SK-N-SH treated with all-trans-retinoic acid at 6 μM for 48 hours (cell line): ENCODE data around the gene CAMK4.

ENCODE experiments used
- ATAC-seq: fragments of 200-7000 bp; cut with Tn5 transposase; 3 replicates; pipeline ENCODE4 v1.9.1; 2020; ENCODE audit warnings: mild to moderate bottlenecking, moderate library complexity
- ARNTL ChIP-seq: fragments of 450-650 bp; formaldehyde crosslinking; IDR thresholded peaks from 2 replicates; pipeline ENCODE4 v1.5.0; 2020; ENCODE audit warnings: low read depth, mild to moderate bottlenecking, moderate library complexity, borderline replicate concordance
- BACH2 ChIP-seq: fragments of 250-450 bp; sonication (Bioruptor Pico); IDR thresholded peaks from 2 replicates; pipeline ENCODE4 v1.9.0; 2021; ENCODE audit warnings: mild to moderate bottlenecking, borderline replicate concordance
- CREB5 ChIP-seq: fragments of 250-450 bp; sonication (Bioruptor Pico); IDR thresholded peaks from 2 replicates; pipeline ENCODE4 v1.5.1; 2020; ENCODE audit warnings: low read depth, mild to moderate bottlenecking, moderate library complexity
- CSDC2 ChIP-seq: fragments of 250-450 bp; sonication (Bioruptor Pico); IDR thresholded peaks from 2 replicates; pipeline ENCODE4 v1.5.0; 2020; ENCODE audit warnings: mild to moderate bottlenecking, moderate library complexity
- ESRRG ChIP-seq: fragments of 250-450 bp; sonication (Bioruptor Pico); IDR thresholded peaks from 2 replicates; pipeline ENCODE4 v1.6.1; 2021; ENCODE audit warnings: mild to moderate bottlenecking
- GLIS3 ChIP-seq: fragments of 250-450 bp; sonication (Bioruptor Pico); IDR thresholded peaks from 2 replicates; pipeline ENCODE4 v1.5.0; 2020; ENCODE audit warnings: mild to moderate bottlenecking, moderate library complexity
- ISL1 ChIP-seq: fragments of 250-450 bp; sonication (Bioruptor Pico); IDR thresholded peaks from 2 replicates; pipeline ENCODE4 v2.1.2; 2022; ENCODE audit warnings: mild to moderate bottlenecking, moderate library complexity
- PPARA ChIP-seq: fragments of 250-450 bp; sonication (Bioruptor Pico); IDR thresholded peaks from 2 replicates; pipeline ENCODE4 v1.5.0; 2020; ENCODE audit warnings: mild to moderate bottlenecking, borderline replicate concordance
- RARB ChIP-seq: fragments of 250-450 bp; sonication (Bioruptor Pico); IDR thresholded peaks from 2 replicates; pipeline ENCODE4 v1.8.0; 2021; ENCODE audit warnings: mild to moderate bottlenecking, moderate library complexity
- SNAI2 ChIP-seq: fragments of 250-450 bp; sonication (Bioruptor Pico); IDR thresholded peaks from 2 replicates; pipeline ENCODE4 v1.5.0; 2020; ENCODE audit warnings: mild to moderate bottlenecking, moderate library complexity
- TCF4 ChIP-seq: fragments of 250-450 bp; sonication (Bioruptor Pico); IDR thresholded peaks from 2 replicates; pipeline ENCODE4 v1.8.0; 2021; ENCODE audit warnings: mild to moderate bottlenecking, moderate library complexity, borderline replicate concordance
- TOX ChIP-seq: fragments of 250-450 bp; sonication (Bioruptor Pico); IDR thresholded peaks from 2 replicates; pipeline ENCODE4 v1.8.0; 2021; ENCODE audit warnings: mild to moderate bottlenecking, moderate library complexity, borderline replicate concordance
- ZC3H10 ChIP-seq: fragments of 250-450 bp; sonication (Bioruptor Pico); IDR thresholded peaks from 2 replicates; pipeline ENCODE4 v1.5.1; 2021; ENCODE audit warnings: mild to moderate bottlenecking, moderate library complexity
- ZFP3 ChIP-seq: fragments of 250-450 bp; sonication (Bioruptor Pico); IDR thresholded peaks from 2 replicates; pipeline ENCODE4 v1.5.0; 2020; ENCODE audit warnings: mild to moderate bottlenecking, moderate library complexity
- ZFP30 ChIP-seq: fragments of 450-650 bp; formaldehyde crosslinking; IDR thresholded peaks from 2 replicates; pipeline ENCODE4 v1.5.0; 2022; ENCODE audit warnings: mild to moderate bottlenecking, moderate library complexity
- ZNF565 ChIP-seq: fragments of 450-650 bp; formaldehyde crosslinking; conservative IDR thresholded peaks from 2 replicates; pipeline ENCODE4 v1.5.0; 2020; ENCODE audit warnings: low read depth, mild to moderate bottlenecking, moderate library complexity
- ZNF70 ChIP-seq: fragments of 450-650 bp; formaldehyde crosslinking; IDR thresholded peaks from 2 replicates; pipeline ENCODE4 v1.5.0; 2020; ENCODE audit warnings: mild to moderate bottlenecking, moderate library complexity
- TF ChIP-seq, protein P1 (sequence below): fragments of 250-450 bp; sonication (Bioruptor Pico); IDR thresholded peaks from 2 replicates; pipeline ENCODE4 v1.8.0; 2020; ENCODE audit warnings: mild to moderate bottlenecking, moderate library complexity, borderline replicate concordance
- TF ChIP-seq, protein P2 (sequence below): fragments of 250-450 bp; sonication (Bioruptor Pico); IDR thresholded peaks from 2 replicates; pipeline ENCODE4 v1.5.0; 2020; ENCODE audit warnings: mild to moderate bottlenecking, moderate library complexity

The CAMK4 gene

GRCh38 chr5:111383288-111383970, 159.2 kb downstream of the CAMK4 start:
- no peak for ATAC-seq
- TF ChIP-seq ZNF70 (CRISPR knock-in tag) = no peak
- no peak for TF ChIP-seq ZNF565 (CRISPR knock-in tag)
- no peak for TF ChIP-seq TCF4 (CRISPR knock-in tag)
- TF ChIP-seq, protein P1, sequence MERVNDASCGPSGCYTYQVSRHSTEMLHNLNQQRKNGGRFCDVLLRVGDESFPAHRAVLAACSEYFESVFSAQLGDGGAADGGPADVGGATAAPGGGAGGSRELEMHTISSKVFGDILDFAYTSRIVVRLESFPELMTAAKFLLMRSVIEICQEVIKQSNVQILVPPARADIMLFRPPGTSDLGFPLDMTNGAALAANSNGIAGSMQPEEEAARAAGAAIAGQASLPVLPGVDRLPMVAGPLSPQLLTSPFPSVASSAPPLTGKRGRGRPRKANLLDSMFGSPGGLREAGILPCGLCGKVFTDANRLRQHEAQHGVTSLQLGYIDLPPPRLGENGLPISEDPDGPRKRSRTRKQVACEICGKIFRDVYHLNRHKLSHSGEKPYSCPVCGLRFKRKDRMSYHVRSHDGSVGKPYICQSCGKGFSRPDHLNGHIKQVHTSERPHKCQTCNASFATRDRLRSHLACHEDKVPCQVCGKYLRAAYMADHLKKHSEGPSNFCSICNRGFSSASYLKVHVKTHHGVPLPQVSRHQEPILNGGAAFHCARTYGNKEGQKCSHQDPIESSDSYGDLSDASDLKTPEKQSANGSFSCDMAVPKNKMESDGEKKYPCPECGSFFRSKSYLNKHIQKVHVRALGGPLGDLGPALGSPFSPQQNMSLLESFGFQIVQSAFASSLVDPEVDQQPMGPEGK (CRISPR knock-in tag) = no peak
- TF ChIP-seq BACH2 = no peak
- TF ChIP-seq GLIS3 (CRISPR knock-in tag) = no peak
- no peak for TF ChIP-seq PPARA (CRISPR knock-in tag)
- TF ChIP-seq ZFP3 (CRISPR knock-in tag) = no peak
- no peak for TF ChIP-seq SNAI2

- TF ChIP-seq SNAI2 (no peak), ZNF70 (CRISPR knock-in tag) (no peak), BACH2 (no peak), ESRRG (CRISPR knock-in tag) (no peak)
- ATAC-seq = no peak
Measured at GRCh38 chr5:111384220-111384619, 160.0 kb downstream of the CAMK4 start.

GRCh38 chr5:111385051-111385450, 160.9 kb downstream of the CAMK4 start:
- no peak for TF ChIP-seq ZFP30 (CRISPR knock-in tag)
- no peak for TF ChIP-seq ZFP3 (CRISPR knock-in tag)
- TF ChIP-seq CSDC2 (CRISPR knock-in tag) = no peak
- no peak for TF ChIP-seq RARB (CRISPR knock-in tag)
- TF ChIP-seq BACH2 = no peak
- no peak for TF ChIP-seq TCF4 (CRISPR knock-in tag)
- no peak for TF ChIP-seq PPARA (CRISPR knock-in tag)
- no peak for TF ChIP-seq ISL1 (CRISPR knock-in tag)
- TF ChIP-seq CREB5 (CRISPR knock-in tag) = no peak
- no peak for TF ChIP-seq ZNF565 (CRISPR knock-in tag)
- TF ChIP-seq SNAI2 = no peak
- TF ChIP-seq, protein P2, sequence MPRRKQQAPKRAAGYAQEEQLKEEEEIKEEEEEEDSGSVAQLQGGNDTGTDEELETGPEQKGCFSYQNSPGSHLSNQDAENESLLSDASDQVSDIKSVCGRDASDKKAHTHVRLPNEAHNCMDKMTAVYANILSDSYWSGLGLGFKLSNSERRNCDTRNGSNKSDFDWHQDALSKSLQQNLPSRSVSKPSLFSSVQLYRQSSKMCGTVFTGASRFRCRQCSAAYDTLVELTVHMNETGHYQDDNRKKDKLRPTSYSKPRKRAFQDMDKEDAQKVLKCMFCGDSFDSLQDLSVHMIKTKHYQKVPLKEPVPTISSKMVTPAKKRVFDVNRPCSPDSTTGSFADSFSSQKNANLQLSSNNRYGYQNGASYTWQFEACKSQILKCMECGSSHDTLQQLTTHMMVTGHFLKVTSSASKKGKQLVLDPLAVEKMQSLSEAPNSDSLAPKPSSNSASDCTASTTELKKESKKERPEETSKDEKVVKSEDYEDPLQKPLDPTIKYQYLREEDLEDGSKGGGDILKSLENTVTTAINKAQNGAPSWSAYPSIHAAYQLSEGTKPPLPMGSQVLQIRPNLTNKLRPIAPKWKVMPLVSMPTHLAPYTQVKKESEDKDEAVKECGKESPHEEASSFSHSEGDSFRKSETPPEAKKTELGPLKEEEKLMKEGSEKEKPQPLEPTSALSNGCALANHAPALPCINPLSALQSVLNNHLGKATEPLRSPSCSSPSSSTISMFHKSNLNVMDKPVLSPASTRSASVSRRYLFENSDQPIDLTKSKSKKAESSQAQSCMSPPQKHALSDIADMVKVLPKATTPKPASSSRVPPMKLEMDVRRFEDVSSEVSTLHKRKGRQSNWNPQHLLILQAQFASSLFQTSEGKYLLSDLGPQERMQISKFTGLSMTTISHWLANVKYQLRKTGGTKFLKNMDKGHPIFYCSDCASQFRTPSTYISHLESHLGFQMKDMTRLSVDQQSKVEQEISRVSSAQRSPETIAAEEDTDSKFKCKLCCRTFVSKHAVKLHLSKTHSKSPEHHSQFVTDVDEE (CRISPR knock-in tag) = no peak
- TF ChIP-seq ARNTL = no peak
- no peak for TF ChIP-seq ZNF70 (CRISPR knock-in tag)
- TF ChIP-seq TOX (CRISPR knock-in tag) = no peak
- no peak for TF ChIP-seq ZC3H10 (CRISPR knock-in tag)
- no peak for TF ChIP-seq GLIS3 (CRISPR knock-in tag)
- no peak for TF ChIP-seq ESRRG (CRISPR knock-in tag)
- TF ChIP-seq, protein P1 (CRISPR knock-in tag) = no peak
- TF ChIP-seq, all 23 proteins: peak for 0
- no peak for ATAC-seq
